GM21529 (cell line): ENCODE results near the gene KLF4.

ENCODE experiments used
- ATAC-seq: cut with Tn5 transposase; IDR thresholded peaks from one replicate; pipeline ENCODE4 v1.9.1; 2021; ENCODE audit not compliant: unreplicated experiment

Gene KLF4

GRCh38 chr9:107488375-107489143 lies 1.0 kb downstream of the KLF4 start:
- no peak for ATAC-seq

- no peak for ATAC-seq
Observed at GRCh38 chr9:107487521-107488374, 1.8 kb downstream of the KLF4 start.

DNA sequence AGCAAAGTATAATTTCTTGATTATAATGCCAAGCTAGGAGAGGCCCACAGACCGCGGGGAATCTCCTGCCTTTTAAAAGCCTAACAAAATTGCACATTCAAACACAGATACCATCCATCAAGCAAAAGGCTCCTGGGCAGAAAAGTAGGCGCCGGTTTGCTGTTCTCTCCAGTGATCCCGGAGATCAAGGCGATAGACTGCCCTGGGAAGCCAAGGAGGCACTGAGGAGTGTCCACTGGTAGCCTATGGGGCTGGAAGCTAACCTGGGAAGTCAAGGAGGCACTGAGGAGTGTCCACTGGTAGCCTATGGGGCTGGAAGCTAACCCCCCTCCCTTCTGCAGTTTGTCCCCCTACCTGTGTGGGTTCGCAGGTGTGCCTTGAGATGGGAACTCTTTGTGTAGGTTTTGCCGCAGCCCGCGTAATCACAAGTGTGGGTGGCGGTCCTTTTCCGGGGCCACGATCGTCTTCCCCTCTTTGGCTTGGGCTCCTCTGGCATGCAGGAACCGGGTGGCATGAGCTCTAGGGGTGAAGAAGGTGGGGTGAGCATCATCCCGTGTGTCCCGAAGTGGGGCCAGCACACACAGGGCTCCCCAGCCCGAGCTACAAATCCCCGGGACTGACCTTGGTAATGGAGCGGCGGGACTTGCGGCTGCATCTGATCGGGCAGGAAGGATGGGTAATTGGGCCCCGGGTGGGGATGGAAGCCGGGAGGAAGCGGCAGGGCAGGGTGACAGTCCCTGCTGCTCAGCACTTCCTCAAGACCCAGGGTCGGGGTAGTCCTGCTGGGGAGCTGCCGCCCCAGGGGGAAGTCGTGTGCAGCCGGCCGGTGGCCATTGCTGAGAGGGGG lies 2.7 kb downstream of the KLF4 start:
- ATAC-seq, result no peak

DNA sequence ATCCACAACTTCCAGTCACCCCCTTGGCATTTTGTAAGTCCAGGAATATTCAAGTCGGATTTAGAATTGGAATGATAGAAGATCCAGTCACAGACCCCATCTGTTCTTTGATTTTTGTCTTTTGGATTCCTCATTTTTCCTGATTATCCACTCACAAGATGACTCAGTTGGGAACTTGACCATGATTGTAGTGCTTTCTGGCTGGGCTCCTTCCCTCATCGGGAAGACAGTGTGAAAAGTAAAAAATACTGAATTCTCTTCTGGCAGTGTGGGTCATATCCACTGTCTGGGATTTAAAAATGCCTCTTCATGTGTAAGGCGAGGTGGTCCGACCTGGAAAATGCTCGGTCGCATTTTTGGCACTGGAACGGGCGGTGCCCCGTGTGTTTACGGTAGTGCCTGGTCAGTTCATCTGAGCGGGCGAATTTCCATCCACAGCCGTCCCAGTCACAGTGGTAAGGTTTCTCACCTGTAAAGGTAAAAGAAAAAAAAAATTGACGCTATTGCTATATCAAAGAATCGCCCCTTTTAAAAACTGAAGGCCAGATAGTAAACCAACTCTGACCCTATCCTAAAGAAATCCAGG lies 4.0 kb downstream of the KLF4 start:
- no peak for ATAC-seq

- ATAC-seq, result no peak
Observed at GRCh38 chr9:107484117-107484723, 5.3 kb downstream of the KLF4 start.

- ATAC-seq, result no peak
Observed at GRCh38 chr9:107483666-107484065, 5.9 kb downstream of the KLF4 start.

DNA sequence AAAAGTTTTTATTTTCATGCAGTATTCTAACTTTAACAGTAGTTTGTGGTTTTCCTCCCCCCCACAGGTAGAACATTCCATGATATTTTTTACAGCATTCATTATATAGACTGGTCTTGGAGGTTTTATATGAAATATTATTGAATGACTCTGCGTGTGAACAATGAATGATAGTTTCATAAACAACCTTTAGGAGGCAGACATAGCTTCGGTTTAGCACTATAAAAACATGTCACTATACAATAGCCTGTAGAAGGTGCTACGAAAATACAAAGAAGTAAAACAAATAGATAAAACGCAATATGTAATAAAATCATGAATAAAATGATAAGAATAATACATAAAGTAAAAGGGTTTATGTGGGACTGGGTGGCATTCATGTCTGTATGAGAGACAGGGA lies 8.5 kb downstream of the KLF4 start:
- no peak for ATAC-seq

DNA sequence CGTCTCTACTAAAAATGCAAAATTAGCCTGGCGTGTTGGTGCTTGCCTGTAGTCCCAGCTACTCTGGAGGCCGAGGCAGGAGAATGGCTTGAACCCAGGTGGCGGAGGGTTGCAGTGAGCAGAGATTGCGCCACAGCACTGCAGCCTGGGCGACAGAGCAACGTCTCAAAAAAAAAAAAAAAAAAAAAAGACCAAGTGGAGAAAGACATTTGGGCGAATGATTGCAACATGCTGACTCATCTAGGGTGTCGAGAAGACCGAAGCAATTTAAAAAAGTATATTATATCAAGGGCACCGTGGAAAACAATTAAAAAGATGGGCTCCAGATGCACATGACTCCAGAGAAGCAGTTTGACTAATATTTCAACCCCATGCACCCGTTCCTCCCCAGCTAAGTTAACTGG lies 9.2 kb downstream of the KLF4 start:
- ATAC-seq, result no peak

DNA sequence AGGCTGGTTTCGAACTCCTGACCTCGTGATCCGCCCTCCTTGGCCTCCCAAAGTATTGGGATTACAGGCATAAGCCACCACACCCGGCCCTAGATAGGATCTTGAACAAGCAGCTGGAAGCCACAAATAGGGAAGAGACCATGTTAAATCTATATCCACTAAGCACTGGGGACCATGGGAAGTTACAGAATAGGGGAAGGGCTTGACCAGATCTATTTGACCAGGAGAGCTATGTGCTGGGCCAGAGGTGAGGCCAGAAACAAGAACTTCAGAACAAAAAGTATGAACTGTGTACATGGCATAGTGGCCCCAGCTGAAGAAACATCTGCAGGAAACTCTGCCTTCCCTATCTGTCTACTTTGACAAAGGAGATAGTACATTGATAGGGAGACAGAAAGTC lies 10.8 kb downstream of the KLF4 start:
- no peak for ATAC-seq

GRCh38 chr9:107474124-107474523 lies 15.4 kb downstream of the KLF4 start:
- no peak for ATAC-seq

DNA sequence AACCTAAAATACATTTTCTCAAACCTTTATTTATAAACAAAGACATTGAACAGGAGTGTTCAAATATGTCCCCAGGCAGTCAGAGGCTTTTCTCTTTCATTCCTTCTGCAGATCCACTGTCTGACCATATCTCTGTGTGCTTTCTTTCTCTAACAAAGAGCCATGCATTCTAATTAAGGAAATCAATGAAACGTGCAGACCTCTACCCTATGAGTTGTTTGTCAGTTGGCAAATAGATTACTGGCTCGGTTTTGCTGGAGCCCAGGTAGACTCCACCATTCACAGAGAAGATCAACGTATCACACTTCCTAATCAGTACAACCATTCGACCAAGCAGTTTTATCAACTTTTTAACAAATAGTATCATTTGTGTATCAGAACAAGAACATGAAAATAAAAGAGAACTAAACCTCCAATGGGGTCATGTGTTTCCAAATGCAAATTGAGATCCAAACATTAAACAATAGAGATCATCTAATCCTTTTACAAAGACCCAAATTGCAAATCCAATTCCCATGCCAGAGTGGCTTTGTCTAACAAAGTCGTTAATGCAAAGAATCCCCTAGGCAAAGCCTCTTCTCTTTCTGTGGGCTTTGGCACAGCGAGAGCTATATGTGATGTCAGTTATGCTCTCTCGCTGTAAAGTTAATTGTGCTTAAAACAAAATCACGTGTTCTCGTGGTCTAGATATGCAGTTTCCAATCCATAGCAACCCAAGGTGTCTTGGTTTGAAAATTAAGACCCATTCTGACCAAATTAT lies 16.8 kb downstream of the KLF4 start:
- no peak for ATAC-seq

DNA sequence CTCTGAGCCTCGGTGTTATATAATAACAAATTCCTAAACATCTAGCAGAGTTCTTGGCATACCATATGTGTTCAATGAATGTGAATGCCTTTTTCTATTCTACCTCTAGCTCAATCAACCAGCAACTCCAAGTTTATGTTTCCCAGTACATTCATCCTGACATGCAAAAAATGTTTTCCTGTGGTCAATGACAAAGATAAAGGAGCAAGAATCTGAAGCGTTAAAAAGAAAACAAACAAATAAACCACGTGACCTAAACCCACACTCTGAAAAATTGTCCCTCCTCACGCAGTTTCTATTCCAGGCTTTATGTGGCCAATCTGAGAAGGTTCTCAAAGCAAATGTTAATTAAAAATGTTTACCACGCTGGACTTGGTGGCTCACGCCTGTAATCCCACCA lies 18.0 kb downstream of the KLF4 start:
- ATAC-seq, result no peak

DNA sequence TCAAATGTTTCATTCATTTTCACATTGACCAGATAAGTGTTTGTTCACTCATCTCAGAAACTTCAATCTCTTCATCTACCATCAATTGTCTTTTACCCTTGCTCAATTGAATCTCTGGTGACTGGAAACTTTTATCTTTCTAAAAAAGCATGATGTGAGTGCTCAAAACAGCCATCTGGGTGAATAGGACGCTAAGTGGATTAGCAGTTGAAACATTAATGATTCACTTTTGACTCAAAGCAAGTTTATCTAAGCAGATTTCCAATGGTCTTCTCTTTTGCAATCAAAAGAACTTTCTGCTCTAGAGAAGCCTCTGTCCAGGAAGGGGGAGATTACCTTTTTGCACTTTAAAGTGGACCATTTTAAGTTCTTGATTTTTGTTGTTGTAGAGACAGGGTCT lies 22.2 kb downstream of the KLF4 start:
- no peak for ATAC-seq

- ATAC-seq, result no peak
Observed at GRCh38 chr9:107466826-107467225, 22.7 kb downstream of the KLF4 start.

DNA sequence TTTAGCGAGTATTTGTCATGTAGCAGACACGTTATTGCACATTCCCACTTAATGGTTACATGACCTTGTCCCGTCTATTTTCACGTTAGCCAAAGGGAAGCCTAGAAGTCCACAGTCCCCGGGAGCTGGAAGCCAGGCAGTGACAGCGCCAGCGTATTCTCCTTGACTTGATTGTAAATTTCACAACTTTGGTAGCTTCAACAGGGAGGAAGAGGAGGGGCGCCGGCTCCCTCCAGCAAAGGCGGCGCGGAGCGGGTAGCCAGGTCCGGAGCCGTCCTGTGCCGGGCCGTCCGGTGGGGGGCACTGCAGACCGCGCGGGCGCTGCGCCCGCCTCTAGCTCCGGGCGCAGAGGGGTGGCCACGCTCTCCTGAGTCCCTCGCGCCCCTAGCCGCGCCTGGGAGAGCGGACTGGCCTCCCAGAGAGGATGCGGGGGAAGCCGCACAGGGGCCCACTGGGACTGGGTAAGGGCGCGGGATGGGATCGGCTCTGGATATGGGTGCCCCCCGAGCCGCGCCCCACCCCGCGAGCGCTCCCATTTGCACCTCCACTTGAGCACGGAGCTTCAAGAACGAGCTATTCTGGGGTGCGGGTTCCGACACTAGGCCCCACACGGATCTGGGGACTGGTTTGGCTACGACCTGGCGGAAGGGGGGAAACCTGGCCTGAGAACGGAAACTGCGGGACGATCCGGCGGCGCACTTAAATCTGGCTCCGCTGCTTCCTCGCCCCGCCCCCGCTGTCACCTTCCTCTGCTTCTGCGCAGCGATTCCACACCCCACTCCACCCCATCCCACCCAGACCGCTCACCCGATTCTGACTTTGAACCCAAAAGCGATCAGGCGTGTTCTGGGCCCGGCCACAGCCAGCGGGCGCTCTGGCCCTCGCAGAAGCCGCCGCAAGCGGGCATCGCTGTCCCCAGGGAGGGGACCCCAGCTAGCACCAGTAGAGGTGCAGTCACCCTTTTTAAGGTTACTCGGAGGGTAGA lies 23.8 kb downstream of the KLF4 start:
- ATAC-seq, result no peak

DNA sequence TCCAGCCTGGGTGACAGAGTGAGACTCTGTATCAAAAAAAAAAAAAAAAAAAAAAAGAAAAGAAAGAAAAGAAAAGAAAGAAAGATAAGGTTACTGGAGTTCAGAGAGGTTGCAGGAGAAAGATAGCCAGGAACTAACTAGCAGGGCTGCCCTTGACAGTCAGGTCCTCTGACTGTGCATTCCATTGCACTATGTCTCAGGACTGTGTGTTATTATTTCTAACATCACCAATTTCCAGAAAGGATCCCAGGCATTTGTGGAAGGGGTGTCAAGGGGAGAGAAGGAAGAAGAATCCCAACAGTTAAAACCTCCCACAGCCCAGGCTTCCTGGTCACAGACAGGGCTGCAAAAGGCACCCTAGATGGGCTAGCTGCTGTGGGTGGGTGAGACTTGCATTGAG lies 25.1 kb downstream of the KLF4 start:
- no peak for ATAC-seq

GRCh38 chr9:107462691-107463090 lies 26.9 kb downstream of the KLF4 start:
- no peak for ATAC-seq

- no peak for ATAC-seq
Observed at GRCh38 chr9:107460153-107461023, 29.2 kb downstream of the KLF4 start.
